HCT116 (cell line): ENCODE measurements around the gene CELA2B. TPM values are rescaled to one million over a fixed set of nuclear protein-coding genes. Genes with fewer than 3 reads are reported as not detected.
"Not testable (repeated sequence)": the region's sequence is repeated elsewhere in the genome, so short reads cannot be mapped to it uniquely, and the experiment has no call there.

Experiments used
- ATAC-seq: fragments of 200-7000 bp; cut with Tn5 transposase; 2 replicates; pipeline ENCODE4 v1.9.1; 2020; ENCODE audit warnings: mild to moderate bottlenecking, moderate library complexity
- BruUV-seq: library from RNA; stranded (reverse); fragments of 400-500 nt; replicated peaks from 2 replicates; lab custom pipeline; 2021; lab: Mats Ljungman, UMichigan
- CTCF ChIA-PET: fragments of 300-600 bp; sonication (Branson Sonifier 250); formaldehyde crosslinking; loops from one replicate; lab custom pipeline; 2021; ENCODE audit warnings: antibody characterized with exemption; lab: Charles Lee
- POLR2A ChIA-PET: fragments of 300-600, 350-600 bp; sonication (Branson Sonifier 250); formaldehyde crosslinking; loops from one replicate; lab custom pipeline; 2021; ENCODE audit warnings: antibody characterized with exemption; lab: Charles Lee
- RAD21 ChIA-PET, 2 experiments: fragments of 300-600 bp; sonication (Branson Sonifier 250); formaldehyde crosslinking; loops; one replicate each; lab custom pipeline; 2023; ENCODE audit warnings: low total read pairs in 2 of 2; ENCODE audit not compliant: uncharacterized antibody in 2 of 2, unreplicated experiment in 2 of 2, low non-redundant PET in 1 of 2; lab: Charles Lee
- DNase-seq: peaks from one replicate; pipeline ENCODE4 v3.0.0-alpha.2; 2010; ENCODE audit warnings: low read depth, low spot score
- H2AFZ ChIP-seq: fragments of 200-600 bp; shearing (Covaris generic), sonication (generic); 2 replicates; pipeline ENCODE4 v1.6.1; 2017; ENCODE audit warnings: low read depth, mixed run types, mixed read lengths, antibody characterized with exemption, low read length; ENCODE audit not compliant: poor library complexity, severe bottlenecking
- H3K27ac ChIP-seq: 2 replicates; pipeline ENCODE4 v1.5.1; 2012; ENCODE audit warnings: low read depth, low read length
- H3K27me3 ChIP-seq: fragments of 200-600 bp; sonication (generic); 2 replicates; pipeline ENCODE4 v1.6.1; 2016; ENCODE audit warnings: mixed run types, low read length, mixed read lengths; ENCODE audit not compliant: insufficient read depth
- H3K36me3 ChIP-seq, 2 experiments: fragments of 200-500 bp in 1 of 2; fragments of 200-600 bp in 1 of 2; sonication (Bioruptor generic) in 1 of 2; sonication (generic) in 1 of 2; 2 replicates each; pipeline versions ENCODE4 v1.5.1 to v1.6.1; 2014 to 2016; ENCODE audit warnings: low read length in 2 of 2, inconsistent platforms in 1 of 2, mixed read lengths in 1 of 2, mixed run types in 1 of 2; ENCODE audit not compliant: insufficient read depth in 2 of 2, control insufficient read depth in 1 of 2
- H3K4me1 ChIP-seq, 2 experiments: fragments of 200-600 bp in 1 of 2; sonication (generic) in 1 of 2; 2 replicates each; pipeline versions ENCODE4 v1.5.1 to v1.6.1; 2012 to 2017; ENCODE audit warnings: low read length in 2 of 2, inconsistent platforms in 1 of 2, mild to moderate bottlenecking in 1 of 2, mixed read lengths in 1 of 2, mixed run types in 1 of 2, moderate library complexity in 1 of 2; ENCODE audit not compliant: insufficient read depth in 2 of 2, control insufficient read depth in 1 of 2
- H3K4me2 ChIP-seq: fragments of 200-600 bp; sonication (generic); 2 replicates; pipeline ENCODE4 v1.6.1; 2017; ENCODE audit warnings: mixed run types, low read length, mixed read lengths
- H3K4me3 ChIP-seq, 2 experiments: fragments of 200-600 bp in 1 of 2; sonication (generic) in 1 of 2; replicated peaks in 1 of 2; 2 replicates each; pipeline ENCODE4 v1.5.1; 2011 to 2016; ENCODE audit warnings: low read length in 2 of 2, control low read depth in 1 of 2, low read depth in 1 of 2, mild to moderate bottlenecking in 1 of 2, mixed read lengths in 1 of 2, mixed run types in 1 of 2
- H3K79me2 ChIP-seq: fragments of 200-600 bp; sonication (generic); 2 replicates; pipeline ENCODE4 v1.6.1; 2017; ENCODE audit warnings: mild to moderate bottlenecking, mixed run types, low read length, moderate library complexity, mixed read lengths; ENCODE audit not compliant: insufficient read depth
- H3K9ac ChIP-seq: fragments of 200-600 bp; sonication (generic); 2 replicates; pipeline ENCODE4 v1.6.1; 2016; ENCODE audit warnings: low read length, mixed read lengths
- H3K9me2 ChIP-seq: fragments of 200-600 bp; sonication (generic), shearing (Covaris generic); 2 replicates; pipeline ENCODE4 v1.6.1; 2017; ENCODE audit warnings: mixed run types, mild to moderate bottlenecking, moderate library complexity; ENCODE audit not compliant: insufficient read depth
- H3K9me3 ChIP-seq, 2 experiments: fragments of 200-500 bp in 1 of 2; fragments of 200-600 bp in 1 of 2; sonication (Bioruptor generic) in 1 of 2; sonication (generic) in 1 of 2; 2 replicates each; pipeline ENCODE4 v1.6.1; 2014 to 2017; ENCODE audit warnings: low read length in 2 of 2, mixed read lengths in 2 of 2, inconsistent platforms in 1 of 2, low read depth in 1 of 2, mild to moderate bottlenecking in 1 of 2, mixed run types in 1 of 2, moderate library complexity in 1 of 2; ENCODE audit not compliant: control insufficient read depth in 1 of 2, insufficient read depth in 1 of 2
- H4K20me1 ChIP-seq: fragments of 200-600 bp; sonication (generic), shearing (Covaris generic); 2 replicates; pipeline ENCODE4 v1.6.1; 2017; ENCODE audit warnings: mixed run types, mild to moderate bottlenecking, moderate library complexity; ENCODE audit not compliant: insufficient read depth
- EZH2phosphoT487 ChIP-seq: fragments of 200-600 bp; IDR thresholded peaks from 2 replicates; pipeline ENCODE4 v1.6.1; 2018; ENCODE audit warnings: antibody characterized with exemption, borderline replicate concordance
- POLR2A ChIP-seq: IDR thresholded peaks from 2 replicates; pipeline ENCODE4 v1.7.0; 2011; ENCODE audit warnings: borderline replicate concordance; ENCODE audit not compliant: insufficient read depth, insufficient read length; ENCODE audit errors: extremely low read depth
- RAD21 ChIP-seq: IDR thresholded peaks from 2 replicates; pipeline ENCODE4 v1.6.1; 2012; ENCODE audit warnings: low read depth, mild to moderate bottlenecking
- YY1 ChIP-seq: IDR thresholded peaks from 2 replicates; pipeline ENCODE4 v1.6.1; 2011; ENCODE audit warnings: low read length, low read depth, moderate library complexity, mild to moderate bottlenecking; ENCODE audit not compliant: insufficient replicate concordance; ENCODE audit errors: extremely low read depth
- ZBTB33 ChIP-seq: IDR thresholded peaks from 2 replicates; pipeline ENCODE4 v1.6.1; 2011; ENCODE audit warnings: mild to moderate bottlenecking, low read length, moderate library complexity; ENCODE audit not compliant: insufficient replicate concordance; ENCODE audit errors: extremely low read depth
- ZNF274 ChIP-seq: fragments of 200-500 bp; sonication (Bioruptor generic); IDR thresholded peaks from 2 replicates; pipeline ENCODE4 v1.6.1; 2014; ENCODE audit warnings: mild to moderate bottlenecking, low read depth, low read length, inconsistent platforms
- intact Hi-C: fragments of 100-400 bp; cut with micrococcal nuclease; formaldehyde crosslinking; loops from 2 replicates; pipeline ENCODE4 v1.10.0; 2022
- total RNA-seq: library from RNA; stranded (reverse); gene quantifications from one replicate; pipeline ENCODE4 v1.2.1, GENCODE V29; 2021; ENCODE audit not compliant: unreplicated experiment
- TF ChIP-seq, protein P1 (sequence below): IDR thresholded peaks from 2 replicates; pipeline ENCODE4 v1.6.1; 2012
- TF ChIP-seq, protein P2 (sequence below): IDR thresholded peaks from 2 replicates; pipeline ENCODE4 v1.6.1; 2012

CELA2B gene
- total RNA-seq, 1 experiment from 2014 or later, result not detected

DNA sequence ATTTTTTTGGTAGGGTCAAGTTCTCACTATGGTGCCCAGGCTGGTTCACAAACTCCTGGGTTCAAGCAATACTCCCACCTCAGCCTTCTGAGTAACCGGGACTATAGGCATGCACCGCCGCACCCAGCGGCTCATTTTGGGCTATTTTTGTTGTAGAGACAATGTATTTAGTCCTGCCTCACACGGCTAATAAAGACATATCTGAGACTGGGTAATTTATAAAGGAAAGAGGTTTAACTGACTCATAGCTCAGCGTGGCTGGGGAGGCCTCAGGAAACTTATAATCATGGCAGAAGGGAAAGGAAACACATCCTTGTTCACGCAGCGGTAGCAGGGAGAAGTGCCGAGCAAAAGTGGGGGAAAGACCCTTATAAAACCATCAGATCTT is 15.2 kb upstream of the CELA2B start (continued):
- TF ChIP-seq ZBTB33, result no peak
- TF ChIP-seq EZH2phosphoT487, result no peak
- no peak for TF ChIP-seq YY1
- TF ChIP-seq, protein P1, sequence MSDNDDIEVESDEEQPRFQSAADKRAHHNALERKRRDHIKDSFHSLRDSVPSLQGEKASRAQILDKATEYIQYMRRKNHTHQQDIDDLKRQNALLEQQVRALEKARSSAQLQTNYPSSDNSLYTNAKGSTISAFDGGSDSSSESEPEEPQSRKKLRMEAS, result no peak
- no peak for TF ChIP-seq ZNF274
- no peak for TF ChIP-seq POLR2A
- no peak for TF ChIP-seq RAD21
- TF ChIP-seq, protein P2, sequence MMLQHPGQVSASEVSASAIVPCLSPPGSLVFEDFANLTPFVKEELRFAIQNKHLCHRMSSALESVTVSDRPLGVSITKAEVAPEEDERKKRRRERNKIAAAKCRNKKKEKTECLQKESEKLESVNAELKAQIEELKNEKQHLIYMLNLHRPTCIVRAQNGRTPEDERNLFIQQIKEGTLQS, result no peak

DNA sequence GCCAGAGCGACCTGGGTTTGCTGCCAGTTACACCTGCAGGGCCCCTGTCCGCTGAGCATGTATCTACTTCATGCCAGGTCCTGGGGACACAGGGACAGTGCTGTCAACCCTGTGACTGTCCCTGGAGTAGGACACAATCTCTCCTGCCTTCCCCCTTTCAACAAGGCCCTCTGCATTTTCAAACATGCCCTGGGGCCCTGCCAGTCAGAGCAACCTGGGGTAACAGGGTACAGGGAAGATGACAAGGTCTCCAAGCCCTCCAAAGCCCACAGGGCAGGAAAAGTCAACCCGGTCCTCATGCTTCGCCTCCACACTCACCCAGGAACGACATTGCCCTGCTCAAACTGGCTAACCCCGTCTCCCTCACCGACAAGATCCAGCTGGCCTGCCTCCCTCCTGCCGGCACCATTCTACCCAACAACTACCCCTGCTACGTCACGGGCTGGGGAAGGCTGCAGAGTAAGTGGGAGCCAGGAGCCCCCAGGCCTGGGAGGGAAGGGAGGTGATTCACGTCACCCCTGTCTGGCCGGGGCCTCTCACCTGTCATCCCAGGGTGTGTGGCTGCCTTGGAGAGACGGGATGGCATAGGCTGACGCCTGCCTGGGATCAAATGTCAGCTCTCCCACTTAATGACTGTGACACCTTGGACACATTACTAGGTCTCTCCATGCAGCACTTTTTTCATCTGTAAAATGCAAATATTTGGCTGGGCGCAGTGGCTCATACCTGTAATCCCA is 12.7 kb upstream of the CELA2B start:
- intact Hi-C loops, H3K4me3 ChIP-seq, H3K9me2 ChIP-seq, H3K79me2 ChIP-seq, H3K4me1 ChIP-seq, DNase-seq, RAD21 ChIA-PET, H3K4me2 ChIP-seq, H2AFZ ChIP-seq, BruUV-seq, CTCF ChIA-PET, H4K20me1 ChIP-seq, ATAC-seq, POLR2A ChIA-PET, H3K36me3 ChIP-seq, H3K27ac ChIP-seq, H3K9me3 ChIP-seq, H3K27me3 ChIP-seq, H3K9ac ChIP-seq: not testable (repeated sequence)

DNA sequence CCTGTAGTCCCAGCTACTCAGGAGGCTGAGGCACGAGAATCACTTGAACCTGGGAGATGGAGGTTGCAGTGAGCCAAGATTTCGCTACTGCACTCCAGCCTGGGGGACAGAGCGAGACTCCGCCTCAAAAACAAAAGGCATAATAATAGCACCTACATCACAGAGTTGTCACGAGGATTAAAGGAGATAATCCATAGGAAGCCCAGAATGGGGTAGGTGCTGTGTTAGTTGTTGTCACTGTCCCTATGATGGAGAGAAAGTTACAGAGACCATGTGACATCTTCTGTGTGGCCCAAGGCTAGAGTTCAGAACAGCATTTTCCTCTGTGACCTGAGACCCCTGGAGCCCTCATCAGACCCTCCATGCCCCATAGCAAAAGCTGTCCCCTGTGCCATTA is 12.0 kb upstream of the CELA2B start:
- H3K4me2 ChIP-seq, H3K79me2 ChIP-seq, intact Hi-C loops, H4K20me1 ChIP-seq, H3K9me3 ChIP-seq, POLR2A ChIA-PET, H3K4me3 ChIP-seq, H3K27me3 ChIP-seq, H3K36me3 ChIP-seq, CTCF ChIA-PET, ATAC-seq, DNase-seq, BruUV-seq, H3K9me2 ChIP-seq, H2AFZ ChIP-seq, RAD21 ChIA-PET, H3K27ac ChIP-seq, H3K4me1 ChIP-seq, H3K9ac ChIP-seq: not testable (repeated sequence)
